ENCODE measurements around the gene PLOD3. TPM values are rescaled to one million over a fixed set of nuclear protein-coding genes. Genes with fewer than 3 reads are reported as not detected.
"Not testable (repeated sequence)": the region's sequence is repeated elsewhere in the genome, so short reads cannot be mapped to it uniquely, and the experiment has no call there.

Gene PLOD3
- total RNA-seq, 1 experiment from 2014 or later, result 48.3 TPM

GRCh38 chr7:101200504-101200861 lies 16.9 kb downstream of the PLOD3 start:
- Mint-ChIP-seq H3K27ac (no peak overlapping the region), H3K4me1 (peaks cover 28% of the 10 kb centered on the region), H3K9me3 (no peaks in the 10 kb centered on the region), H3K27me3 (ENCODE audit: low read depth) (peaks cover 16% of the 10 kb centered on the region), H3K36me3 (no peaks in the 10 kb centered on the region), H3K4me3 (peak overlapping the region; percentile 72)
- 0 out of 2 replicates have a peak, but pooled peaks have one; percentile 17 for TF ChIP-seq FOXP1 (CRISPR knock-in tag; IDR thresholded peaks at IDR 0.05; ENCODE audit: borderline replicate concordance)
- TF ChIP-seq ETV6 (CRISPR knock-in tag; IDR thresholded peaks at IDR 0.05), result 0 out of 2 replicates have a peak, but pooled peaks have one; percentile 21
- TF ChIP-seq ERG (CRISPR knock-in tag; IDR thresholded peaks at IDR 0.05), result no peak
- ChIA-PET CTCF (interaction anchor here (1.0 to 5.3 kb wide), 9 partner anchors 8 to 106 kb away, joined by 4 to 57 read pairs (median 7); partner anchors contain the start of genes PLOD3, SERPINE1 and ZNHIT1), POLR2A (interaction anchor here (0.6 to 1.6 kb wide), 6 partner anchors 16 to 56 kb away, joined by 3 to 5 read pairs (median 4); partner anchors contain the start of genes PLOD3 and VGF)
- ATAC-seq (peak; percentile 5; the same call in 1 of the 2 replicates), DNase-seq (ENCODE audit: low spot score) (no peak)

- H3K36me3 Mint-ChIP-seq; DNase-seq (ENCODE audit: low spot score); H3K27ac Mint-ChIP-seq; ATAC-seq; H3K4me3 Mint-ChIP-seq; H3K9me3 Mint-ChIP-seq: not testable (repeated sequence)
- CTCF ChIA-PET, result interaction anchor here (1.4 to 4.8 kb wide), 4 partner anchors 18 to 55 kb away, joined by 4 to 33 read pairs (median 15); partner anchors contain the start of genes PLOD3 and ZNHIT1
- POLR2A ChIA-PET, result interaction anchor here (1.0 to 1.6 kb wide), 2 partner anchors 25 to 35 kb away, joined by 4 to 5 read pairs; partner anchors contain the start of gene VGF
- Mint-ChIP-seq H3K4me1 (peaks cover 28% of the 10 kb centered on the region), H3K27me3 (ENCODE audit: low read depth) (peaks cover 16% of the 10 kb centered on the region)
These were observed 17.9 kb downstream of the PLOD3 start for GRCh38 chr7:101199522-101199921.

- no peaks in the 10 kb centered on the region for H3K9me3 Mint-ChIP-seq
- ChIA-PET POLR2A (no interaction called here), CTCF (interaction anchor here (0.6 to 0.8 kb wide), 3 partner anchors 18 to 55 kb away, joined by 3 to 4 read pairs (median 3); partner anchors contain the start of genes NAT16 and PLOD3)
- peaks cover 16% of the 10 kb centered on the region for H3K27me3 Mint-ChIP-seq (ENCODE audit: low read depth)
- TF ChIP-seq E2F4 (CRISPR knock-in tag; IDR thresholded peaks at IDR 0.05; ENCODE audit: borderline replicate concordance, low read depth) (no peak), ERG (CRISPR knock-in tag; IDR thresholded peaks at IDR 0.05) (no peak), CDX4 (CRISPR knock-in tag; IDR thresholded peaks at IDR 0.05; ENCODE audit: borderline replicate concordance) (no peak), MYBL2 (CRISPR knock-in tag; IDR thresholded peaks at IDR 0.05) (no peak), FOXJ3 (CRISPR knock-in tag; IDR thresholded peaks at IDR 0.05; ENCODE audit: borderline replicate concordance) (no peak), ZNF532 (CRISPR knock-in tag; IDR thresholded peaks at IDR 0.05; ENCODE audit: borderline replicate concordance) (no peak), ZNF423 (CRISPR knock-in tag; IDR thresholded peaks at IDR 0.05) (no peak), ZNF512 (CRISPR knock-in tag; IDR thresholded peaks at IDR 0.05; ENCODE audit: borderline replicate concordance) (no peak), AFF4 (CRISPR knock-in tag; IDR thresholded peaks at IDR 0.05; ENCODE audit: borderline replicate concordance) (no peak), CREM (CRISPR knock-in tag; IDR thresholded peaks at IDR 0.05) (no peak), HMGA2 (CRISPR knock-in tag; IDR thresholded peaks at IDR 0.05) (no peak), GTF2I (CRISPR knock-in tag; conservative IDR thresholded peaks at IDR 0.05) (no peak), NFATC4 (CRISPR knock-in tag; IDR thresholded peaks at IDR 0.05) (no peak)
- no peak overlapping the region for H3K4me3 Mint-ChIP-seq
- no peaks in the 10 kb centered on the region for H3K36me3 Mint-ChIP-seq
- H3K27ac Mint-ChIP-seq, result peak overlapping the region; percentile 45; the same call in 1 of the 2 replicates
- H3K4me1 Mint-ChIP-seq, result peaks cover 28% of the 10 kb centered on the region
- ATAC-seq, result no peak
- no peak for DNase-seq (ENCODE audit: low spot score)
These were observed 18.9 kb downstream of the PLOD3 start for GRCh38 chr7:101198476-101198875.

Data from WTC11 (cell line).